GM23338 (cell line): ENCODE data around the gene PCOLCE2. TPM values are rescaled to one million over a fixed set of nuclear protein-coding genes. Genes with fewer than 3 reads are reported as not detected.

Experiments
- ATAC-seq: fragments of 200-7000 bp; cut with Tn5 transposase; 3 replicates; pipeline ENCODE4 v1.9.1; 2020
- DNase-seq: peaks from one replicate; pipeline ENCODE4 v3.0.0-alpha.2; 2015; ENCODE audit warnings: low spot score
- H2AFZ ChIP-seq: fragments of 200-600 bp; sonication (generic); 2 replicates; pipeline ENCODE4 v1.8.0; 2016; ENCODE audit warnings: antibody characterized with exemption, mild to moderate bottlenecking, moderate library complexity
- H3F3A ChIP-seq: fragments of 200-600 bp; sonication (generic); replicated peaks from 2 replicates; pipeline ENCODE4 v1.8.0; 2017; ENCODE audit warnings: antibody characterized with exemption, mixed run types, low read depth
- H3K27ac ChIP-seq: fragments of 200-600 bp; sonication (generic); 2 replicates; pipeline ENCODE4 v1.6.1; 2016; ENCODE audit warnings: low read depth
- H3K27me3 ChIP-seq: fragments of 200-600 bp; sonication (generic); 2 replicates; pipeline ENCODE4 v1.8.0; 2016; ENCODE audit warnings: mild to moderate bottlenecking, mixed run types, moderate library complexity; ENCODE audit not compliant: insufficient read depth
- H3K36me3 ChIP-seq: fragments of 200-600 bp; sonication (generic); 2 replicates; pipeline ENCODE4 v1.8.0; 2016; ENCODE audit warnings: mild to moderate bottlenecking; ENCODE audit not compliant: insufficient read depth
- H3K4me1 ChIP-seq: fragments of 200-600 bp; sonication (generic); 2 replicates; pipeline ENCODE4 v1.8.0; 2016; ENCODE audit warnings: mild to moderate bottlenecking, moderate library complexity; ENCODE audit not compliant: insufficient read depth
- H3K4me2 ChIP-seq: fragments of 200-600 bp; sonication (generic); 2 replicates; pipeline ENCODE4 v1.7.1; 2017; ENCODE audit warnings: mixed run types
- H3K4me3 ChIP-seq: fragments of 200-600 bp; sonication (generic); 2 replicates; pipeline ENCODE4 v1.6.1; 2016; ENCODE audit warnings: mixed run types
- H3K79me2 ChIP-seq: fragments of 200-600 bp; sonication (generic); replicated peaks from 2 replicates; pipeline ENCODE4 v1.8.0; 2017; ENCODE audit warnings: mild to moderate bottlenecking; ENCODE audit not compliant: insufficient read depth
- H3K9me2 ChIP-seq: fragments of 200-600 bp; sonication (generic); 2 replicates; pipeline ENCODE4 v1.8.0; 2017; ENCODE audit not compliant: insufficient read depth
- H4K20me1 ChIP-seq: fragments of 200-600 bp; sonication (generic); replicated peaks from 2 replicates; pipeline ENCODE4 v1.8.0; 2017; ENCODE audit warnings: mild to moderate bottlenecking; ENCODE audit not compliant: insufficient read depth
- H3K27ac Mint-ChIP-seq: 2 replicates; pipeline ENCODE4 v1.8.0; 2020; ENCODE audit warnings: inconsistent platforms, mild to moderate bottlenecking, moderate library complexity, mixed read lengths
- H3K27me3 Mint-ChIP-seq: 3 replicates; pipeline ENCODE4 v1.8.0; 2022; ENCODE audit warnings: low read depth, mild to moderate bottlenecking, moderate library complexity, mixed read lengths, inconsistent platforms; ENCODE audit not compliant: insufficient read depth, poor library complexity
- H3K36me3 Mint-ChIP-seq: 3 replicates; pipeline ENCODE4 v1.8.0; 2021; ENCODE audit warnings: low read depth, mild to moderate bottlenecking, inconsistent platforms, moderate library complexity, mixed read lengths
- H3K4me1 Mint-ChIP-seq: 3 replicates; pipeline ENCODE4 v1.8.0; 2020; ENCODE audit warnings: mild to moderate bottlenecking, inconsistent platforms, mixed read lengths
- H3K4me3 Mint-ChIP-seq: 3 replicates; pipeline ENCODE4 v1.8.0; 2021; ENCODE audit warnings: moderate library complexity, mild to moderate bottlenecking, inconsistent platforms, mixed read lengths
- H3K9me3 Mint-ChIP-seq: 3 replicates; pipeline ENCODE4 v1.8.0; 2020; ENCODE audit warnings: moderate library complexity, mild to moderate bottlenecking, inconsistent platforms, mixed read lengths
- CTCF ChIP-seq, 2 experiments: fragments of 200-600 bp in 1 of 2; sonication (generic) in 1 of 2; conservative IDR thresholded peaks; 2 replicates each; pipeline versions ENCODE4 v1.5.1 to v1.6.1; 2016 to 2017; ENCODE audit warnings: antibody characterized with exemption in 2 of 2, low read depth in 2 of 2, mild to moderate bottlenecking in 2 of 2, moderate library complexity in 1 of 2
- ETS1 ChIP-seq: IDR thresholded peaks from 2 replicates; pipeline ENCODE4 v1.6.1; 2016; ENCODE audit warnings: antibody characterized with exemption
- EZH2 ChIP-seq: fragments of 200-600 bp; sonication (generic); IDR thresholded peaks from one replicate; pipeline ENCODE4 v1.8.0; 2017; ENCODE audit warnings: antibody characterized with exemption, mild to moderate bottlenecking, low read depth; ENCODE audit not compliant: unreplicated experiment
- EZH2phosphoT487 ChIP-seq: fragments of 200-600 bp; sonication (generic); IDR thresholded peaks from one replicate; pipeline ENCODE4 v1.8.1; 2018; ENCODE audit warnings: antibody characterized with exemption; ENCODE audit not compliant: unreplicated experiment
- JUNB ChIP-seq: IDR thresholded peaks from one replicate; pipeline ENCODE4 v1.6.1; 2016; ENCODE audit warnings: antibody characterized with exemption; ENCODE audit not compliant: unreplicated experiment
- NANOG ChIP-seq: IDR thresholded peaks from 2 replicates; pipeline ENCODE4 v1.6.1; 2016; ENCODE audit warnings: antibody characterized with exemption, borderline replicate concordance
- POLR2AphosphoS5 ChIP-seq: IDR thresholded peaks from 2 replicates; pipeline ENCODE4 v1.6.1; 2016; ENCODE audit warnings: antibody characterized with exemption, low read depth
- REST ChIP-seq: IDR thresholded peaks from one replicate; pipeline ENCODE4 v1.6.1; 2018; ENCODE audit warnings: antibody characterized with exemption; ENCODE audit not compliant: unreplicated experiment
- STAT1 ChIP-seq: IDR thresholded peaks from one replicate; pipeline ENCODE4 v1.6.1; 2016; ENCODE audit warnings: antibody characterized with exemption; ENCODE audit not compliant: unreplicated experiment
- ZNF114 ChIP-seq: fragments of 250-450 bp; sonication (Bioruptor Pico); IDR thresholded peaks from 2 replicates; pipeline ENCODE4 v1.5.0; 2020; ENCODE audit warnings: mild to moderate bottlenecking, moderate library complexity
- polyA plus RNA-seq: library from polyadenylated mRNA; unstranded; fragments of >200 nt; fragmentation: Nextera tagmentation; extraction: Ambion mirVana; gene quantifications from 2 replicates; pipeline ENCODE4 v1.2.1, GENCODE V29; 2016
- total RNA-seq: library from RNA; depleted of rRNA; stranded (reverse); fragments of >200 nt; shearing (Covaris generic); gene quantifications from 2 replicates; pipeline ENCODE4 v1.2.3, GENCODE V29; 2014

Gene PCOLCE2
- total and polyA plus RNA-seq, 2 experiments from 2014 or later = 17.7 to 22.6 TPM

- H3K4me1 ChIP-seq = peaks cover 20% of the 10 kb centered on the region
- H3K9me2 ChIP-seq = no peaks in the 10 kb centered on the region
- H3F3A ChIP-seq = peaks cover 4% of the 10 kb centered on the region; the same call in 1 of the 2 replicates
- no peak overlapping the region for H2AFZ ChIP-seq
- H3K4me2 ChIP-seq = no peak overlapping the region
- Mint-ChIP-seq H3K27ac (no peak overlapping the region), H3K27me3 (no peaks in the 10 kb centered on the region), H3K4me3 (no peak overlapping the region), H3K4me1 (peaks cover 32% of the 10 kb centered on the region), H3K36me3 (no peaks in the 10 kb centered on the region), H3K9me3 (no peaks in the 10 kb centered on the region)
- H3K79me2 ChIP-seq = no peaks in the 10 kb centered on the region
- TF ChIP-seq REST = no peak
- TF ChIP-seq JUNB = no peak
- TF ChIP-seq POLR2AphosphoS5 = no peak
- no peak for TF ChIP-seq EZH2
- H3K36me3 ChIP-seq = 0 out of 2 replicates have a peak, but pooled peaks cover 4% of the 10 kb centered on the region
- ATAC-seq (no peak), DNase-seq (no peak)
- no peaks in the 10 kb centered on the region; the same call in 1 of the 2 replicates for H4K20me1 ChIP-seq
- H3K27ac ChIP-seq = no peak overlapping the region
- H3K27me3 ChIP-seq = no peaks in the 10 kb centered on the region
- no peak overlapping the region for H3K4me3 ChIP-seq
These were observed 36.9 kb downstream of the PCOLCE2 start for GRCh38 chr3:142852009-142852408.

GRCh38 chr3:142850395-142851023 lies 38.4 kb downstream of the PCOLCE2 start:
- no peak for ATAC-seq
- no peak overlapping the region for H3K27ac ChIP-seq
- peaks cover 10% of the 10 kb centered on the region for H3K4me1 ChIP-seq
- DNase-seq = no peak
- Mint-ChIP-seq H3K27ac (no peak overlapping the region), H3K27me3 (no peaks in the 10 kb centered on the region), H3K4me3 (no peak overlapping the region), H3K36me3 (no peaks in the 10 kb centered on the region), H3K4me1 (peaks cover 20% of the 10 kb centered on the region), H3K9me3 (no peaks in the 10 kb centered on the region)
- no peaks in the 10 kb centered on the region for H3K9me2 ChIP-seq
- no peaks in the 10 kb centered on the region for H3K27me3 ChIP-seq
- H4K20me1 ChIP-seq = no peaks in the 10 kb centered on the region; the same call in 1 of the 2 replicates
- H3K4me2 ChIP-seq = no peak overlapping the region
- H2AFZ ChIP-seq = no peak overlapping the region
- H3K79me2 ChIP-seq = no peaks in the 10 kb centered on the region
- no peaks in the 10 kb centered on the region for H3F3A ChIP-seq
- H3K36me3 ChIP-seq = 0 out of 2 replicates have a peak, but pooled peaks cover 4% of the 10 kb centered on the region
- TF ChIP-seq CTCF (conservative IDR thresholded peaks at IDR 0.05; ENCODE audit: low read depth in 2 of 2) (no peak), STAT1 (no peak), ETS1 (no peak), NANOG (no peak), JUNB (no peak), EZH2phosphoT487 (no peak), REST (no peak), ZNF114 (no peak)
- H3K4me3 ChIP-seq = no peak overlapping the region
